Neural cell (in vitro differentiated cells): ENCODE data around the gene NOC3L. TPM values are rescaled to one million over a fixed set of nuclear protein-coding genes. Genes with fewer than 3 reads are reported as not detected.
A peak's percentile ranks its signal among the peaks of the same experiment; 100 is the strongest.

Source experiments
- H2AFZ ChIP-seq: fragments of 200-600, 300-800 bp; sonication (generic), shearing (Covaris generic); 2 replicates; pipeline ENCODE4 v1.6.0; 2014; ENCODE audit warnings: low read depth, mild to moderate bottlenecking, antibody characterized with exemption, low read length, moderate library complexity
- H3F3A ChIP-seq: fragments of 200-600 bp; shearing (Covaris generic); 2 replicates; pipeline ENCODE4 v1.6.1; 2016; ENCODE audit warnings: mild to moderate bottlenecking, moderate library complexity, mixed read lengths, antibody characterized with exemption, low read length; ENCODE audit not compliant: insufficient read depth, poor library complexity, severe bottlenecking
- H3K27ac ChIP-seq: fragments of 200-600, 300-800 bp; sonication (generic), shearing (Covaris generic); 2 replicates; pipeline ENCODE4 v1.5.1; 2014; ENCODE audit warnings: mild to moderate bottlenecking, low read length, moderate library complexity
- H3K27me3 ChIP-seq: fragments of 300-800, 200-600 bp; sonication (generic), shearing (Covaris generic); 2 replicates; pipeline ENCODE4 v1.6.0; 2014; ENCODE audit warnings: mild to moderate bottlenecking, low read depth, low read length, moderate library complexity; ENCODE audit not compliant: insufficient read depth
- H3K36me3 ChIP-seq: fragments of 300-800, 200-600 bp; sonication (generic), shearing (Covaris generic); 2 replicates; pipeline ENCODE4 v1.5.1; 2014; ENCODE audit warnings: mild to moderate bottlenecking, antibody characterized with exemption, low read length, moderate library complexity; ENCODE audit not compliant: insufficient read depth
- H3K4me2 ChIP-seq: fragments of 300-800, 200-600 bp; sonication (generic), shearing (Covaris generic); 2 replicates; pipeline ENCODE4 v1.6.0; 2014; ENCODE audit warnings: mild to moderate bottlenecking, low read length
- H3K4me3 ChIP-seq: fragments of 300-800, 200-600 bp; sonication (generic), shearing (Covaris generic); 2 replicates; pipeline ENCODE4 v1.5.1; 2014; ENCODE audit warnings: mild to moderate bottlenecking, low read length, moderate library complexity
- H3K79me2 ChIP-seq: fragments of 200-600 bp; shearing (Covaris generic); replicated peaks from 2 replicates; pipeline ENCODE4 v1.6.0; 2014; ENCODE audit warnings: mild to moderate bottlenecking, low read length, moderate library complexity; ENCODE audit not compliant: insufficient read depth
- H3K9ac ChIP-seq: fragments of 300-800, 200-600 bp; sonication (generic), shearing (Covaris generic); 2 replicates; pipeline ENCODE4 v1.6.1; 2016; ENCODE audit warnings: mild to moderate bottlenecking, low read length, mixed read lengths
- H3K9me2 ChIP-seq: fragments of 200-600 bp; shearing (Covaris generic); 2 replicates; pipeline ENCODE4 v1.6.1; 2016; ENCODE audit warnings: mild to moderate bottlenecking, low read length, mixed read lengths; ENCODE audit not compliant: insufficient read depth
- H3K9me3 ChIP-seq: fragments of 200-600, 300-800 bp; sonication (generic), shearing (Covaris generic); 2 replicates; pipeline ENCODE4 v1.6.1; 2016; ENCODE audit warnings: mild to moderate bottlenecking, mixed run types, low read length, moderate library complexity, mixed read lengths
- H4K20me1 ChIP-seq: fragments of 200-600 bp; shearing (Covaris generic); 2 replicates; pipeline ENCODE4 v1.6.1; 2016; ENCODE audit warnings: mild to moderate bottlenecking, mixed run types; ENCODE audit not compliant: insufficient read depth
- CTCF ChIP-seq: fragments of 450-650 bp; IDR thresholded peaks from 2 replicates; pipeline ENCODE4 v1.5.1; 2014; ENCODE audit warnings: antibody characterized with exemption, mild to moderate bottlenecking, moderate library complexity; ENCODE audit not compliant: poor library complexity, severe bottlenecking
- EP300 ChIP-seq: fragments of 450-650 bp; conservative IDR thresholded peaks from 2 replicates; pipeline ENCODE4 v1.6.1; 2014; ENCODE audit warnings: antibody characterized with exemption, mild to moderate bottlenecking, moderate library complexity; ENCODE audit not compliant: poor library complexity, severe bottlenecking
- EZH2 ChIP-seq: fragments of 200-600, 300-800 bp; shearing (Covaris generic), sonication (generic); IDR thresholded peaks from 2 replicates; pipeline ENCODE4 v1.6.1; 2014; ENCODE audit warnings: antibody characterized with exemption, low read length, borderline replicate concordance, mild to moderate bottlenecking; ENCODE audit not compliant: insufficient read depth, poor library complexity, severe bottlenecking
- MXI1 ChIP-seq: fragments of 450-650 bp; conservative IDR thresholded peaks from 2 replicates; pipeline ENCODE4 v1.6.1; 2014; ENCODE audit warnings: antibody characterized with exemption, mild to moderate bottlenecking; ENCODE audit not compliant: poor library complexity, severe bottlenecking
- POLR2AphosphoS5 ChIP-seq: IDR thresholded peaks from 2 replicates; pipeline ENCODE4 v1.6.1; 2012
- RAD21 ChIP-seq: fragments of 450-650 bp; conservative IDR thresholded peaks from 2 replicates; pipeline ENCODE4 v1.6.1; 2014; ENCODE audit warnings: antibody characterized with exemption, mild to moderate bottlenecking, moderate library complexity
- REST ChIP-seq: IDR thresholded peaks from 2 replicates; pipeline ENCODE4 v1.6.1; 2012; ENCODE audit warnings: borderline replicate concordance
- SMC3 ChIP-seq: fragments of 450-650 bp; conservative IDR thresholded peaks from 2 replicates; pipeline ENCODE4 v1.6.1; 2014; ENCODE audit warnings: antibody characterized with exemption, mild to moderate bottlenecking, moderate library complexity; ENCODE audit not compliant: poor library complexity
- TAF1 ChIP-seq: IDR thresholded peaks from 2 replicates; pipeline ENCODE4 v1.6.1; 2012; ENCODE audit warnings: low read depth
- polyA plus RNA-seq: library from polyadenylated mRNA; depleted of rRNA; stranded (reverse); fragments of >200 nt; gene quantifications from 2 replicates; pipeline ENCODE4 v1.2.3, GENCODE V29; 2014

NOC3L gene
- polyA plus RNA-seq, 1 donor from 2014 or later, result 8.3 TPM

- no peak within 1 kb of the TSS for H3K4me2 ChIP-seq
- no peaks in the 10 kb centered on the region for H3K27me3 ChIP-seq
- no peaks in the 10 kb centered on the region for H3K9me2 ChIP-seq
- TF ChIP-seq SMC3, result no peak
- no peak for TF ChIP-seq EZH2
- no peak for TF ChIP-seq RAD21
- TF ChIP-seq EP300, result no peak
- TF ChIP-seq REST, result peak; percentile 68
- no peak for TF ChIP-seq MXI1
- peak; percentile 23 for TF ChIP-seq CTCF
- TF ChIP-seq POLR2AphosphoS5, result peak; percentile 69
- TF ChIP-seq TAF1, result peak; percentile 73
- peak within 1 kb of the TSS; percentile 89 for H3K9ac ChIP-seq
- peaks cover 33% of the 10 kb centered on the region for H3K79me2 ChIP-seq
- H3K9me3 ChIP-seq, result no peaks in the 10 kb centered on the region
- no peaks in the 10 kb centered on the region for H4K20me1 ChIP-seq
- peak within 1 kb of the TSS; percentile 97 for H3K4me3 ChIP-seq
- H2AFZ ChIP-seq, result peak within 1 kb of the TSS; percentile 46
- H3K27ac ChIP-seq, result peak within 1 kb of the TSS; percentile 83
- no peaks in the 10 kb centered on the region for H3K36me3 ChIP-seq
- H3F3A ChIP-seq, result peaks cover 6% of the 10 kb centered on the region
Observed at GRCh38 chr10:94402204-94402842, 39.6 kb upstream of the NOC3L start, which contains the start of gene TBC1D12. Gene TBC1D12, plus strand, starts transcription at chr10:94402541. Its CDS starts 73 bp downstream, at chr10:94402614.

- Histone ChIP-seq H3K27ac (no peak overlapping the region), H3K9me3 (no peaks in the 10 kb centered on the region), H3F3A (peaks cover 3% of the 10 kb centered on the region), H3K9me2 (no peaks in the 10 kb centered on the region), H3K79me2 (peaks cover 2% of the 10 kb centered on the region), H4K20me1 (no peaks in the 10 kb centered on the region), H3K4me3 (no peak overlapping the region), H3K9ac (no peak overlapping the region), H3K4me2 (no peak overlapping the region), H3K36me3 (no peaks in the 10 kb centered on the region), H2AFZ (no peak overlapping the region), H3K27me3 (no peaks in the 10 kb centered on the region)
- TF ChIP-seq POLR2AphosphoS5 (no peak), EP300 (no peak), MXI1 (no peak), SMC3 (no peak), RAD21 (no peak), CTCF (no peak)
Observed at GRCh38 chr10:94398762-94399161, 36.0 kb upstream of the NOC3L start.
